IPS-NIHi7 (cell line): ENCODE measurements around the gene GNG13.
"Not testable (repeated sequence)": the region's sequence is repeated elsewhere in the genome, so short reads cannot be mapped to it uniquely, and the experiment has no call there.

ENCODE experiments used
- DNase-seq: peaks from one replicate; pipeline ENCODE4 v3.0.0; 2012; ENCODE audit warnings: mixed read lengths; ENCODE audit errors: extremely low spot score

GNG13 gene

DNA sequence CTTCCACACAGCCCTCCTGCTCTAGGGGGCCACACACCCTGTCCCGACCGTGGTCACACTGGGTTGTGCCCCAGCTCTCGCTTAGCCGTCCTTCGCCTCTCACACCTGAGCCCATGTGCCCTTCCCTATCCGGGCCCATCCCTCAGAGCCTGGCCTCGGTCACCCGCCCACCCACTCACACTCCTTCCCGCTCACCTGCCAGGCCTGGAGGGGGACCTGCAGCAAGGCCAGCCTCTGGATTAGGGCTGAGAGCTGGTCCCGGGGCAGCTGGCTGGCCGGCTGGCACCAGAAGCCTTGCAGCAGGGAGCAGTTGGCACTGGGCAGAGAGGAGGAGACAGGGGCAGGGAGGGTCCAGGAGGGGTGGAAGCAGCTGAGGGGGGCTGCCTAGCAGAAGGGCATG is 22.1 kb downstream of the GNG13 start:
- no peak for DNase-seq

DNA sequence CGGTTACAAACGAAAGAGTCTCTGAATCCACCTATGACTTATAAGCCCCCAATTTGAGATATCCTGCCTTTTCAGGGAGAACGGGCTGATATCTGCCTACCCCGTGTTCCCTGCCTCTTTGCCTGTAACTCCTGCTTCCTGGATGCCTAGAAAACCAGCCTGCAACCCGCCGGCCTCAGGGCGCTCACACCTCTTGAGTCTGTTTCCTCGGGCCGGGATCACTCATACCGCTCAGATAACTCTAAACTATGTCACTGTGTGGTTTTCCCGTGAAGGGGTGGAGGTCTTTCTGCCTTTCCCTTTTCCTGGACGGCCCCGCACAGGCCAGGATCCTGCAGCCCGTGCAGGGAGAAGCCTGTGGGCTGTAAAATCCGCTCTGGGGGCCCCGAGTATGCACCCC is 22.7 kb downstream of the GNG13 start:
- DNase-seq = no peak

DNA sequence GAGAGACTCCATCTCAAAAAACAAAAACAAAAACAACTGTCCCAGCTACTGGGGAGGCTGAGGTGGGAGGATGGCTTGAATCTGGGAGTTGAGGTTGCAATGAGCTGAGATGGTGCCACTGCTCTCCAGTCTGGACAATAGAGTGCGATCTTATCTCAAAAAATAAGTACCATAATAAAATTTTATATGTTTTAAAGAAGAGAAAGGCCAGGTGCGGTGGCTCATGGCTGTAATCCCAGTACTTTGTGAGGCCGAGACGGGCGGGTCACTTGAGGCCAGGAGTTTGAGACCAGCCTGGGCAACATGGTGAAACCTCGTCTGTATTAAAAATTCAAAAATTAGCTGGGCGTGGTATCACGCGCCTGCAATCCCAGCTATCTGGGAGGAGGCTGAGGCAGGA is 23.7 kb downstream of the GNG13 start:
- DNase-seq = no peak

DNA sequence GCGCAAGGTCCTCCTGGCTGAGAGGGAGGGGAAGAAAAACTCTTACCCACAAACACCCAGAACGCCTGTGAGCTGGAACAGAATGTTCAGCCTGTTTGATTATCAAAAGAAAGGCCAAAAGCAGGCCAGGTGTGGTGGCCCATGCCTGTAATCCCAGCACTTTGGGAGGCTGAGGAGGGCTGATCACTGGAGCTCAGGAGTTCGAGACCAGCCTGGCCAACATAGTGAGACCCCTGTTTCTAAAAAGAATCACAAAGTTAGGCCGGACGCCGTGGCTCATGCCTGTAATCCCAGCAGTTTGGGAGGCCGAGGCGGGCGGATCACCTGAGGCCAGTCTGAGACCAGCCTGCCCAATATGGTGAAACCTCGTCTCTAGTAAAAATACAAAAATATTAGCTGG is 24.2 kb downstream of the GNG13 start:
- DNase-seq = not testable (repeated sequence)

DNA sequence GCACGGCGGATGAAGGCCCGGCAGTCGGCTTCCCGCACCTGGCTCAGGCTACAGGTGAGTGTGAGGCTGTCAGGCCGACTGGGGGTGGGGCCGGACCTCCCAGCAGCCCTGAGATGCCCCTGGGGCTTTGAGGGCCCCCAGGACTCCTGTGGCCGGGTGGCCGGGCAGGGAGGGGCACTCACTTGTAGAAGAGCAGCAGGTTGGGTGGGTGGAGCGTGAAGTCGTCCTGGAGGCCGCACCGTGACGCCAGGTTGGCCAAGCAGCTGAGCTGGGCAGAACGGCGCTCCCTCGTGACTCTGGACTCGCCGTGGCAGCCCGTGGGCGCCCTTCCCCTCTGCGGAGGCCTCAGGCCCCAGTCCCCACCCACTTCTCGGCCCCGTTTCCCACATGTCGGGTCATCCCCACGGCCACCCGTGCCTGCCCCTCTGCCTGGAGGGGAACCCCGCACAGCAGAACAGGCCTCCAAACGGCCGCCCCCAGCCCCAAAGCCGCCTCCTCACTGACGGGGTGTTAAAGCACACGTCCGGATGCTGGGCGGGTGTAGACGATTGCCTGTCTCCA is 25.2 kb downstream of the GNG13 start:
- no peak for DNase-seq

DNA sequence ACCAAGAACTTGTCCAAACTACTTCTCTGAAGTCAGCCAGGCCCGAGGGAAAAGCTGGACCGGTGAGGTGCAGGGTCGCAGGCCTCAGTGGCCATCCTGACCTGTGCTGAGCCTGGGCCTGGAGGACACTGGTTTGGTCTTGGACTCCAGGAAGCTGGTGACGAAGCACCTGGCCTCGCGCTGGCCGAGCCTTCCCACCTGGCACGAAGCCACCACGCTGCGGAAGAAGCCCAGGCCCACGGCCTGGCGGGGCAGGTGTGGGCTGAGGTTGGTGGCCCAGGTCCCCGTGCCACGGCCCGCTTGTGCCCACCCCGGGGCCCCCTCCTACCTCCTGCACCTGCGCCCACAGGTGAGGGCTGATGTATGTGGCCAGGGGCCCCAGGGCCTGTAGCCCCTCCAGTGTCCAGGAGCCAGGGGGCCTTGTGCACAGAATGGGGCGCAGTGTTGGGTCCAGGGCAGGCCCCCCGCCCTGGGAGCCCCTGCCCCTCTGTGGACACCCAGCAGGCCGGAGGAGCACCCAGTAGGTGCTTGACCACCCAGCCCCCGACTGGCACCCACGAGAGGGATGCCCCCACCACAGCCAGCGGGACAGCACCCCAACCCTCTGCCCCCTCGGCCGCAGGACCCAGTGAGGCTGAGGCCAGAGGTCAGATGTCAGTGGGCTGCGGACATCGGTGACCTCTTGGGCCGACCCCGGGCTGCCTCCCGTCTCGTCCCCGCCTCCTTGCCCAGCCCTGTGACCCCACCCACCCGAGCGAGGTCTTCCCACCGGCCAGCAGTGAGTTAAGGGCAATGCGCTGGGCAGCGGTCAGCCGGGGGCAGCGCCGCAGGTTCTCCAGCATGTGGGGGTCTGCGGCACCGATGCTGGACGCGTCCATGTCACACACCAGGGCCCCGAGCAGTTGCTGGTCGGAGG is 26.2 kb downstream of the GNG13 start:
- no peak for DNase-seq

DNA sequence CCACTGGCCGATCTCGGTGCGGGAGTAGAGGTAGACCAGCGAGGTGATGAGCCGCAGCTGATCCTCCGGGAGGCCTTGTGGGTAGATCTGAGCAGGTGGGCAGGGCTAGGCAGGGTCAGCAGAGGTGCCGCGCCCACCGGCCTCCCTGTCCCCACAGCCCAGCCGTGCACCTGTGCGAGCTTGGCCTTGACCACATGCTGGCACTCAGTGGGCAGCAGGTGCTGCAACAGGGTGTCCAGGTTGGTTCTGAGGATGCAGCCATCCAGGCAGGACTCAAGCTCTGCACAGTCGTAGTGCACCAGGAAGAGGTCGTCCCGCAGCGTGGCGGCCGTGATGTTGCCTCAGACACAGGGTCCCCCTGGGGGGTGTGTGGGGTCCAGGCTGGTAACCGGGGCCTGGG is 27.6 kb downstream of the GNG13 start:
- DNase-seq = no peak

DNA sequence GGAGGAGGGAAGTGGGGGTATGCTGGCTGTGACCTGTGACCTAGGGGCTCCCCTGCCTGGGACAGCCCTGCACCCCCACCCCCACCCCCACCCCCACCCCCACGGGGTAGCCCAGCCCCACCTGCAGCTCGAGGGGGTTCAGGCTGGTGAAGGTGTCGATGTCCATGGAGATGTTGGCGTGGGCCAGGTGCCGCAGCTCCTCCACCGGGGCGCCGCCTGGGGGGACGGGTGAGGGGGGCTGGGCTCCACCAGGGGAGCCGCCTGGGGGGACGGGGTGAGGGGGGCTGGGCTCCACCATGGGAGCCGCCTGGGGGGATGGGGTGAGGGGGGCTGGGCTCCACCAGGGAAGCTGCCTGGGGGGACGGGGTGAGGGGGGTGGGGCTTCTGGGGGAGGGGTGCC is 30.1 kb downstream of the GNG13 start:
- DNase-seq = no peak

DNA sequence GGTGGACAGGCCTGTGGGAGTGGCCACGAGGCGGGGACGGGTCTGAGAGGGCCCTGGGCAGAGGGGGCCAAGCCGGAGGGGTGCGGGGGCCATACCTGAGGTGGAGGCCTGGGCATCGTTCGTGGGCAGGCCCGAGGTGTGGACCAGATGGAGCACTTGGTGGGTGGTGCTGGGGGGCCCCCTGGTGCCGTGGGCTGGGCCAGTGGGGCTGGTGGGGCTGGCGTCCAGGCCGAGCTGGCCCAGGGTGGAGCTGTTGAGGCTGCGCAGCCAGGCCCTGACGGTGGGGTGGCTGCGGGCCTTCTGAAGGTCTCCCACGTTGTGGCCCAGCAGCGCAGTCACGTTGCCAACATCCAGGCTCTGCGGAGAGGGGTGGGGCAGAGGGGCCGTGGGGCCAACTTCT is 30.6 kb downstream of the GNG13 start:
- DNase-seq = no peak

DNA sequence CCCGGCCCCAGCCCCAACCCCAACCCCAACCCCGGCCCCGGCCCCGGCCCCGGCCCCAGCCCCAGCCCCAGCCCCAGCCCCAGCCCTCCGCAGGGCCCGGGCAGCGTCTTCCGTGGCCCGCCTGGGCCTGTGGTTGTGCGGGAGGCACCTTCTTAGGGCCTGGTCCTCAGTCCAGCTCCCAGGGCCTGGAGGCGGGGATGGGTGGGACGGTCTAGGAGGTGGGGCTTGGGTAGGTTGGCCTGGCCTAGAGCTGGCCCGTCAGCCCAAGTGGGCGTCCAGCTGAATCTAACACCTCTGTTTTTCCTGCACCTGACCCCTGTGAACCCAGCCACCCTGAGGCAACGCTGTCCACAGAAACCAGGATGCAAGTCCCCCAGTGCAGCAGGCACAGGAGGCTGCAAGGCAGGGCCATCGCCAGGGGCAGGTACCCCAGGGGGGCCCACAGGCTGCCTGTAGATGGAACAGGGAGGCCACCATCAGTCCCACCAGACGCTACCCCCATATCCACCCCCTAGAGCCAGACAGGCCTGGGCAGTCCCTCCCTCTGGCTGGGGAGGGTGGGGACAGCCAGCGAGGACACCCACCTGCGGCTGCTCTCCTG is 31.2 kb downstream of the GNG13 start:
- DNase-seq = no peak

DNA sequence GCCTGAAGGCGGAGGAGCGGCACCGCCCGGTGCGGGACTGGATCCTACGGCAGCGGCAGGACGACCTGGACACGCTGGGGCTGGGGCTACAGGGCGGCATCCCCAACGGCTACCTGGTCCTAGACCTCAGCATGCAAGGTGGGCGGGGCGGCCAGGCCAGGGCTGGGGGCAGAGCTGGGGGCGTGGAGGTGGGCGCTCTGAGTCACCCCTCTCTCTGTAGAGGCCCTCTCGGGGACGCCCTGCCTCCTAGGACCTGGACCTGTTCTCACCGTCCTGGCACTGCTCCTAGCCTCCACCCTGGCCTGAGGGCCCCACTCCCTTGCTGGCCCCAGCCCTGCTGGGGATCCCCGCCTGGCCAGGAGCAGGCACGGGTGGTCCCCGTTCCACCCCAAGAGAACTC is 32.1 kb downstream of the GNG13 start:
- DNase-seq = no peak

DNA sequence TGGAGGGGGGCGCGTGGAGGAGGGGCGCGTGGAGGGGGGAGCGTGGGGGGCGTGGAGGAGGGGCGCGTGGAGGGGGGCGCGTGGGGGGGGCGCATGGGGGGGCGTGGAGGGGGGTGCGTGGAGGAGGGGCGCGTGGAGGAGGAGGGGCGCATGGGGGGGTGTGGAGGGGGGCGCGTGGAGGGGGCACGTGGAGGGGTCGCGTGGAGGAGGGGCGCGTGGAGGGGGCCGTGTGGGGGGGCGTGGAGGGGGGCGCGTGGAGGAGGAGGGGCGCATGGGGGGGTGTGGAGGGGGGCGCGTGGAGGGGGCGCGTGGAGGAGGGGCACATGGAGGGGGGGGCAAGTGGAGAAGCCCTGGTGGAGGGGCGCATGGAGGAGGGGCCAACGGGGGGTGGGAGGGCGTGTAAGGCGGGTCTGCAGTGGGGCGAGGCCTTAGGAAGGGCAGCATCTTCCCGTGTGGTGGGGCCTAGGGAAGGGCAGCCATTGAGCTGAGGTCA is 32.7 kb downstream of the GNG13 start:
- DNase-seq = no peak

DNA sequence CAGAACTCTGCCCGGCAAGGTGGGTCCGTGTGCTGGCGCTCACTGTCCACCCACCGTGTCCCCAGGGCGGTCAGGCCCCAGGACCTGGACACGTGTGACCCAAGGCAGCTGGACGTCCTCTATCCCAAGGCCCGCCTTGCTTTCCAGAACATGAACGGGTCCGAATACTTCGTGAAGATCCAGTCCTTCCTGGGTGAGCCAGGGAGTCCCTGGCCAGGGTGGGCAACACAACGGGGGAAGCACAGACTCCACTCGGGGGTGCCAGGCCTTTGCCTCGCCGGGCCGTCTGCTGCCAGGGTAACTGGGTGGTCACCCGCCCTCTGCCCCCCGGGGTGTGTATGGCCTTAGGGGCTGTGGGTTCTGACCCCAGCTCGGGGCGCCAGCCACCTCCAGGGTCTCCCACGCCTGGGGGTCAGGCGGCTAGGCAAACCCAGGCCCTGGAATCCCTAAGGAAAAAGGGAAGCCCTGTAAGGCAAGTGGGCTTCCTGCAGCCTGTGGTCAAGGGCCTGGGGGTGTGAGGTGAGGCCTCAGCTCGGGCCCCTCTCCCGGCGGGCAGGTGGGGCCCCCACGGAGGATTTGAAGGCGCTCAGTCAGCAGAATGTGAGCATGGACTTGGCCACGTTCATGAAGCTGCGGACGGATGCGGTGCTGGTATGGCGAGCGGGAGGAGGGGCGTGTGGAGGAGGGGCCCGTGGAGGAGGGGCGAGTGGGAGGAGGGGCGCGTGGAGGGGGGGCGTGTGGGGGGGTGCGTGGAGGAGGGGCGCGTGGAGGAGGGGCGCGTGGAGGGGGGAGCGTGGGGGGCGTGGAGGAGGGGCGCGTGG is 33.5 kb downstream of the GNG13 start:
- no peak for DNase-seq

DNA sequence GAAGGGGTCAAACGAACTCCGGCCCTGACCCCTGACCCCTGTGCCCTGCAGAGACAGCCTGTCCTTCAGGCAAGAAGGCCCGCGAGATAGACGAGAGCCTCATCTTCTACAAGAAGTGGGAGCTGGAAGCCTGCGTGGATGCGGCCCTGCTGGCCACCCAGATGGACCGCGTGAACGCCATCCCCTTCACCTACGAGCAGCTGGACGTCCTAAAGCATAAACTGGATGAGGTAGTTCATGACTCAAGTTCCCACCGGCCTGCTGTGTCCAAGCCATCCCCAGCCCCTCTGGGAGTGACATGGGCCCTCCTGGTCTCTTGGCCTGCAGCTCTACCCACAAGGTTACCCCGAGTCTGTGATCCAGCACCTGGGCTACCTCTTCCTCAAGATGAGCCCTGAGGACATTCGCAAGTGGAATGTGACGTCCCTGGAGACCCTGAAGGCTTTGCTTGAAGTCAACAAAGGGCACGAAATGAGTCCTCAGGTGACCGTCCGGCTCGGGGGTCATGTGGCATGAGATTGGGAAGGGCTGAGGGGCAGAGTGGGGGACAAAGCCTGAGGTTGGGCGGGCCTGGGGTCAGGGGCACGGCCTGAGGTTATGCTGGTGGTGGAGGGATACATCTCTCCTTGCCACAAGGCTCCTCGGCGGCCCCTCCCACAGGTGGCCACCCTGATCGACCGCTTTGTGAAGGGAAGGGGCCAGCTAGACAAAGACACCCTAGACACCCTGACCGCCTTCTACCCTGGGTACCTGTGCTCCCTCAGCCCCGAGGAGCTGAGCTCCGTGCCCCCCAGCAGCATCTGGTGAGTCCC is 34.3 kb downstream of the GNG13 start:
- no peak for DNase-seq

DNA sequence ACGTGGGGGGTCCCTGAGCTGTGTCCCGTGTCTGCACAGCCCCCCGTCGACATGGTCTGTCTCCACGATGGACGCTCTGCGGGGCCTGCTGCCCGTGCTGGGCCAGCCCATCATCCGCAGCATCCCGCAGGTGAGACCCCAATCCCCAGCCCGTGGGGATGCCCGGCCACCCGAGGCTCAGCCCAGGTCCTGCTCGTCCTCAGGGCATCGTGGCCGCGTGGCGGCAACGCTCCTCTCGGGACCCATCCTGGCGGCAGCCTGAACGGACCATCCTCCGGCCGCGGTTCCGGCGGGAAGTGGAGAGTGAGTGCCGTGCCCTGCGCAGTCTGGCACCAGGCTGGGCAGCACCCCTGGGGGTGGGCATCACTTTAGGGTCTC is 35.1 kb downstream of the GNG13 start:
- DNase-seq = no peak

DNA sequence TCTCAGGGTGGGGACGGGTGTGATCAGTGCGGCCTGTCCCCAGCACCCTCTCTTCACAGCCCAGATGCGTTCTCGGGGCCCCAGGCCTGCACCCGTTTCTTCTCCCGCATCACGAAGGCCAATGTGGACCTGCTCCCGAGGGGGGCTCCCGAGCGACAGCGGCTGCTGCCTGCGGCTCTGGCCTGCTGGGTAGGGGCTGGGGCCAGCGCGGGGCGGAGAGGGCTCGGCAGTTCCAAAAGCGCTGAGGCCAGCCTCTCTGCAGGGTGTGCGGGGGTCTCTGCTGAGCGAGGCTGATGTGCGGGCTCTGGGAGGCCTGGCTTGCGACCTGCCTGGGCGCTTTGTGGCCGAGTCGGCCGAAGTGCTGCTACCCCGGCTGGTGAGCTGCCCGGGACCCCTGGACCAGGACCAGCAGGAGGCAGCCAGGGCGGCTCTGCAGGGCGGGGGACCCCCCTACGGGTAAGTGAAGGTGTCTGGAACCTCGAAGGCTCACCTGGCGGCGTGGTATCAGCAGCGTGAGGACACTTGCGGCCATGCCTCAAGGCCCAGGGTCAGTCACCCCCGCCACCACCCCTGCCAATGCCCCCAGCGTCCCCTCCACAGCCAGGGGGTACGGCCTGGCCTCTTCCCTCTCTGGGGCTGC is 35.6 kb downstream of the GNG13 start:
- no peak for DNase-seq

DNA sequence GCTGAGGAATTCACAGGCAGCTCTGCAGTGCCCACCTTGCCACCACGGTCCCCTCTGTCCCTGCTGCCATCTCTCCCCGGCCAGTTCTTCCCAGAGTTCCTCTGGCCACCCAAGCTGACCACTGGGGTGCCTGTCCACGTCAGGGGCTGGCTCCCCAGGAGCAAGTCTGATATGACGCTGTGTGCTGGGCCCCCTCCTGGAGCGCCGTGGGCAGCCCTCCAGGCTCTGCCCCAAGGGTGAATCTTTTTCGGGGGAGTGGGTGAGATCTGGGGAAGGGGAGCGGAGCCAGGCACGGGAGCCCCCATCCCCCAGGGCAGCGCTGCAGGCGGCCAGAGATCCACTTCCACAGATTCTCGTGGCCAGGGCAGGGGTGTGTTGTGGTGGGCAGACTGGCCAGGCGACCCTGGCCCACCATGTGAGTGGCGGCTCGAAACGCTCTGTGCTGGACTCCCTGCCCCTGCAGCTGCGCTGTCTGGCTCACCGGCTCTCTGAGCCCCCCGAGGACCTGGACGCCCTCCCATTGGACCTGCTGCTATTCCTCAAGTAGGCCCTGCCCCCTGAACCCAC is 36.3 kb downstream of the GNG13 start:
- DNase-seq = no peak

DNA sequence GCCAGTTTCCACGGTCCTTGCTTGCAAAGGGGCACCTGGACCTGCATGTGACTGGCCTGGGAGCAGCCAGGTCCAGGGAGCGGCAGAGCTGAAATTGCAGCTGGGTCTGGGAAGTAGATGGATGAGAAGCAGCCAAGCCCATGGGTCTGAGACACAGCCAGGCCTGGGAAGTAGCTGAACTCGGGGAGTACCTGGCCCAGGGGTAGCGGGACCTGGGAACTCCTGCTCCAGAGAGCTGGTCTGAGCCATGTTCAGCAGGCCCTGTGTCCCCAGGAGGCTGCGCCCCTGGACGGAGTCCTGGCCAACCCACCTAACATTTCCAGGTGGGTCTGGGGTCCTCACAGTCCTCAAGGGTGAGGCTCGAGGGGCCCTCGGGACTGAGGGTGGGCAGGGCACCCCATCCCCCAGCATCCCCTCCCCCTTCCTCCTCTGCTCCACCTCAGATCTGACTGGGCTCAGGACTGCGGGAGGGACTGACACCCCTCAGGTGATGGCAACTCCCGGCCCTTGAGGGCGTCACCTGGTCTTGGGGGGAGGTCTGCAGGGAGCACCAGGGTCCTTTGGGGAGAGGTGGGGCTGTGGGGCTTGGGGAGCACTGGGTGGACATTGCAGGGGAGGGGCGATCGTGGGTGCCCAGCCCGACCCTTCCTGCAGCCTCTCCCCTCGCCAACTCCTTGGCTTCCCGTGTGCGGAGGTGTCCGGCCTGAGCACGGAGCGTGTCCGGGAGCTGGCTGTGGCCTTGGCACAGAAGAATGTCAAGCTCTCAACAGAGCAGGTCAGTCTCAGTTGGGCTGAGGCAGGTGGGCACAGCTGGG is 37.0 kb downstream of the GNG13 start:
- DNase-seq = no peak

DNA sequence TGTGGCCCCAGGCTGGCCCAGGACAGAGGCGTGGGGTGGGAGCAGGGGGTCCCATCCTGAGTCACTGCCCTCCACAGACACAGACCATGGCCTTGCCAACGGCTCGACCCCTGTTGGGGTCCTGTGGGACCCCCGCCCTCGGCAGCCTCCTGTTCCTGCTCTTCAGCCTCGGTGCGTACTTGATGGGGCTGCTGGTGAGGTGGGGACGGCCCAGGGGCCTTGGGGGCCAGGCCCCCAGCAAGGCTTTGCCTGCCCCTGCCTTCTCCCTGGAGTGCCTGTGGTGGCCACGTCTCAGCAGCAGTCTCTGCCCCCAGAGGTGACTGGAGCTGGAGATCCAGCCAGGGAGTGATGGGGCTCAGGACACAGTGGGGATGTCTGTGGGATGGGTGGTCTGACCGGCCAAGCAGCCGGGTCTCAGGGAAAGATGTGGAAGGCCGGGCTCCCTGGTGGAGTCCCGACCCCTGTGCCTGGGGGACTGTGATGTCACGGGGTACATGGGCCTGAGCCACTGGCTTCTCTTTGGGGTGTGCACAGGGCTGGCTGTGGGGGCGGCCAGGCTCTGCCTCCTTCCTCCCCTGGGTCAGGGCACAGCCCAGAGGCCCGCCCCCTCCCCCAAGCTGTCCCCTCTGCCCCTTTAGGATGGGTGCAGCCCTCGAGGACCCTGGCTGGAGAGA is 37.8 kb downstream of the GNG13 start:
- no peak for DNase-seq
